Measurements from ENCODE around the gene HAGH.

HAGH gene

GRCh38 chr16:1788095-1788707, 38.4 kb downstream of the HAGH start:
- DNase-seq (ENCODE audit: insufficient read length, low spot score): no peak
- FAIRE-seq: no peak

DNA sequence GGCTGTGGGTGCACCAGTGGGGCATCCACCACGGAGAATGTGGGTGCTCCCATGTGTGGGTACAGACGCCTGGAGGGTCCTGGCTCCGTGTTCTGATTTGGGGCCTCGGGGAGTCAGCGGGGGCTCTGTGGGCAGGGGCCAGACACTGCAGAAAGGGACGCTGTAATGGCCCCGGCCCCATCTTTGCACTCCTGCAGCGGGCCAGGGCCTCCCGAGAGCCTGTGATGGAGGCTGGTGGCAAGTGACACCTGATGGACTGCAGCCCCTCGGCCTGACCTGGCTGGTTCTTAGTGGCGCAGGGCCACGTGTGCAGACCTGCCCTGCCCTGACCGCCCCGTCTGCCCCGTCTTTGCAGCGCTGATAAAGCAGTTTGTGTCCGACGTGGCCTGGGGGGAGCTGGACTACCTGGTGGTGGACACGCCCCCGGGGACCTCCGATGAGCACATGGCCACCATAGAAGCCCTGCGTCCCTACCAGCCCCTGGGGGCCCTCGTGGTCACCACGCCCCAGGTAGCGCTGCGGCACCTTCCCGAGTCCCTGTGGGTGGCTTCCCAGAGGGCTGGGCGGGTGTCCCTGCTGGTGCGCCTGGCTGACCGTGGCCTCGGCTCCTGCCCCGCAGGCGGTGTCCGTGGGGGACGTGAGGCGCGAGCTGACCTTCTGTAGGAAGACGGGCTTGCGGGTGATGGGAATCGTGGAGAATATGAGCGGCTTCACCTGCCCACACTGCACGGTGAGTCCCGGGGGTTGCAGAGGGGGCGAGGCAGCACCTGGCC, 39.1 kb downstream of the HAGH start:
- no peak for FAIRE-seq
- DNase-seq (ENCODE audit: insufficient read length, low spot score): no peak

- no peak for FAIRE-seq
- DNase-seq (ENCODE audit: insufficient read length, low spot score): no peak
Observed at GRCh38 chr16:1787056-1787321, 39.6 kb downstream of the HAGH start.

DNA sequence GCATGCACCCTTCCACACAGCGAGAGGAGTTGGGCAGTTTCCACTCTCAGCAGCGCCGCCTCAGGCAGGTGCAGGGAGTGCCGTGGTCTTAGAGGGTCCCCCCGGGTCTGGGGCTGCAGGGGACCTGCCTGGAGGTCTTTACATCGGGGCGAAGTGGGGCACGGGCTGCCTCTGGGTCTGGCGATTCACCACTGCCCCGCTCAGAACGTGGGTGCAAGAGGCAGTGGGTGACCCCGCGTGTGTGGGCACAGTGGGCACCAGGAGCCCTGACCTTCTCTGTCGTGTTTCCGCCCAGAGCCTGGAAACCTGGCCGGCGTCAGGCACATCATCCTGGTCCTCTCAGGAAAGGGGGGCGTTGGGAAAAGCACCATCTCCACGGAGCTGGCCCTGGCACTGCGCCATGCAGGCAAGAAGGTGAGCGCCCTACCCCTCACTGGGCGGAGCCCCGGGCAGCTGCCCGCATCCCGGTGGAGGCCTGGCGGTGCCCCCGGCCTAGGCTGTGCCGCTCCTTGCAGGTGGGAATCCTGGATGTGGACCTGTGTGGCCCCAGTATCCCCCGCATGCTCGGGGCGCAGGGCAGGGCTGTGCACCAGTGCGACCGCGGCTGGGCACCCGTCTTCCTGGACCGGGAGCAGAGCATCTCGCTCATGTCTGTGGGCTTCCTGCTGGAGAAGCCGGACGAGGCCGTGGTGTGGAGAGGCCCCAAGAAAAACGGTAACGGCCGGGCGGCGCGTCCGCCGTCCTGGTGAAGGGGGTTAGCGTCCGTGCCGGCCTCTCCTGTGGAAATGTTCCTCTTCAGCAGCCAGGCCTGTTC, 40.2 kb downstream of the HAGH start:
- no peak for FAIRE-seq
- no peak for DNase-seq (ENCODE audit: insufficient read length, low spot score)

GRCh38 chr16:1785846-1786170, 40.8 kb downstream of the HAGH start:
- FAIRE-seq (no peak), DNase-seq (ENCODE audit: insufficient read length, low spot score) (no peak)

DNA sequence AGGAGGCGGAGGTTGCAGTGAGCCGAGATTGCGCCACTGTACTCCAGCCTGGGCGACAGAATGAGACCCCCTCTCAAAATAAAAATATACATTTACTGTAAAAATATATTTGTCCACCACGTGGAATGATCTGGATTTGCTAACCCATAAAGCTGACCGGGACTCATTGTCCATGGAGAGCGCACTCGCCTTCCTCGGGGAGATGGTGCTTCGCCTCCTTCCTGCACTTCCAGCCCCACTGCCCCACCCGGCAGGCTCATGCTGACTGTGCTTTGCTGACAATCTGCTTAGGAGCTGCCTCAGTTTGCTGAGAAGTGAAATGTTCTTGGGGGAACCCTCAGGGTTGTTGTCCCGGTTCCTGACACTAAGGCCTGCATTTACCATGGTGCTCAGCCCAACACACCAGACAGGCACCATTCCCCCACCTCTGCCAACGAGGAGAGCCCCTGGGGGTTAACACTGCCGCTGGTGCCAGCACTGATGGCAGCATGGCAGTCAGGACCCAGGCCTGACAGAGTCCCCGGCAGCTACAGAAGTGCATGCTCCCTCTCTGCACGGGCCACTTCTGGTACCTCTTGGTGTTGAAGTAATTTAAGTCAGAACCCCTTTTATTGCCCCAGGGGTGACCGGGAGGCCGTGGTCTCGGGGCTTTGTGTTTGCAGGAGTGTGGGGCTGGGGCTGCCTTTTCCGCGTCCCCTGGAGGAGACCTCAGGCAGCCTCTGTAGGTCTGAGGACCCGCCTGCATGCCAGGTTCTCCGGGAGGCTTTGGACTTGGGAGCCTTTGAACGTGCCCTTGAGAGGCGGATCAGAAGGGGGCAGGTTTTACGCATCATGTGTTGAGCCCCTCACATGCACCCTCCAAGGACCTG, 41.4 kb downstream of the HAGH start:
- FAIRE-seq (no peak), DNase-seq (ENCODE audit: insufficient read length, low spot score) (no peak)

GRCh38 chr16:1782408-1783264, 44.0 kb downstream of the HAGH start, which contains the start of the genes NUBP2 and SPSB3:
Gene NUBP2 (plus strand): TSS chr16:1782960. CDS start chr16:1783021, 61 bp downstream.
Gene SPSB3 (minus strand): TSS chr16:1782571. CDS start chr16:1781483, 1,088 bp downstream.
- peak; percentile 100 for DNase-seq (ENCODE audit: insufficient read length, low spot score)
- FAIRE-seq: peak; percentile 100

GRCh38 chr16:1781758-1782407, 44.7 kb downstream of the HAGH start:
- DNase-seq (ENCODE audit: insufficient read length, low spot score) (no peak), FAIRE-seq (peak; percentile 42)

DNA sequence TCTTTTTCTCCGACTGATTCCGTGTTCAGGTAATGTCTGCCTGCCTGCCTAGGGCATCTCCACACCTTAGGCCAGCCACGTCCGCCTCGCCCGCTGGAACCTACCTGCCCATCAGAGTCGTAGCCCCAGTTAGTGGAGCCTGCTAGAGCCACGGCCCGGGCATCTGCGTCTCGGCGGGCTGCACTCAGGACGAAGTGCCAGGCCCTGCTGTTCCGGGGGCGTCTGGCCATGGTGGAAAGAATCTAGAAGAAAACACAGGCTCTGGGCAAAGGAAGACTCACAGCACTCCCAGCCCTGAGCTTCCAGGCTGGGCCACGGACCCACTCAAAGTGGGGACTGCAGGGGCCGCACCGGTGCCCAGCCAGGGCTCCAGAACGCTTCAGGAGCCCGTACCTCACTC, 45.4 kb downstream of the HAGH start:
- FAIRE-seq (no peak), DNase-seq (ENCODE audit: insufficient read length, low spot score) (no peak)

- DNase-seq (ENCODE audit: insufficient read length, low spot score): no peak
- no peak for FAIRE-seq
Observed at GRCh38 chr16:1780677-1781072, 46.0 kb downstream of the HAGH start.

GRCh38 chr16:1779741-1780676, 46.6 kb downstream of the HAGH start:
- FAIRE-seq (no peak), DNase-seq (ENCODE audit: insufficient read length, low spot score) (no peak)

GRCh38 chr16:1779234-1779701, 47.4 kb downstream of the HAGH start:
- FAIRE-seq: no peak
- DNase-seq (ENCODE audit: insufficient read length, low spot score): no peak

DNA sequence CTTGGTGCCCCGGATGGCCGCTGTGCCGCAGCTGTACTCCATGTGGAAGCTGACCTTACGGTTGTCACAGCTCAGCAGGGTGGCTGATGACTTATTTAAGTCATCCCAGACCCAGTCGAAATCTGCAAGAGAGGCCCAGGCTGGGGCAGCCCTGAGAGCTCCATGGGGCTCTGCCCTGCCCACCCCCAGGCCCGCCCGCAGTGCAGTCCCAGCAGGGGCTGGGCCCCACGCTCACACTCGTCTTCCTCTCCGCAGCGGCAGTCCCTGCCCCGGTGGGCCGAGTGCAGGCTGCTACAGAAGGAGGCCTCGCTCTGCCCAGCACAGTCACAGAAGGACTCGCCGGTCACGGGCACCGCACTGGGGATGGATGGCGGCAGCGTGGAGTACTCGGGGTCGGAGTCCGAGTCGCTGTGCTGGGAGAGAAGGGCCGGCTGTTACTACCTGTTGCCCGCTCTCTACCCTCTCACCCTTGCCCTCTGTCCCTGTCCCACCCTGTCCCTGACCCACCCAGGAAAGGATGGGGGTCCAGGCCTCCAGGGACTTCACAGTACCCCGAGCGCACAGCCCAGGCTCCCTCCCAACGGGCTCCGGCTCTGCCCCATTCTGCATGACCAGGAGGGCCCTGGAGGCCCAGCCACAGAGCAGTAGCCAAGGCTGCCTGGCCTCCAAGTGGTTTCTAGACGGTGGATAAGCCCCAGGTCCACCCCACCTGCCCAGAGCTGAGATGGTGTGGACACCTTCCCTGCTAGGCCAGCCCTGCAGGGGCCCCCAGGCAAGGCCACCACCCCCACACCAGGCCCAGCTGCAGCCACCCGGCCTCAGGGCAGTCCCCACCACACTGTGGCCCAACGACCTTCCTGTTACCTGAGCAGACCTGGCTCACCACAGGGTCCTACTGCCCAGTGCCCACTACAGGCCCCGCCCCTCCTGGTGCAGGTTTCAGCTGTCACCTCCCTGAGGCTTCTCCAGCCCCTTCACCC, 48.1 kb downstream of the HAGH start:
- DNase-seq (ENCODE audit: insufficient read length, low spot score): no peak
- FAIRE-seq: no peak

DNA sequence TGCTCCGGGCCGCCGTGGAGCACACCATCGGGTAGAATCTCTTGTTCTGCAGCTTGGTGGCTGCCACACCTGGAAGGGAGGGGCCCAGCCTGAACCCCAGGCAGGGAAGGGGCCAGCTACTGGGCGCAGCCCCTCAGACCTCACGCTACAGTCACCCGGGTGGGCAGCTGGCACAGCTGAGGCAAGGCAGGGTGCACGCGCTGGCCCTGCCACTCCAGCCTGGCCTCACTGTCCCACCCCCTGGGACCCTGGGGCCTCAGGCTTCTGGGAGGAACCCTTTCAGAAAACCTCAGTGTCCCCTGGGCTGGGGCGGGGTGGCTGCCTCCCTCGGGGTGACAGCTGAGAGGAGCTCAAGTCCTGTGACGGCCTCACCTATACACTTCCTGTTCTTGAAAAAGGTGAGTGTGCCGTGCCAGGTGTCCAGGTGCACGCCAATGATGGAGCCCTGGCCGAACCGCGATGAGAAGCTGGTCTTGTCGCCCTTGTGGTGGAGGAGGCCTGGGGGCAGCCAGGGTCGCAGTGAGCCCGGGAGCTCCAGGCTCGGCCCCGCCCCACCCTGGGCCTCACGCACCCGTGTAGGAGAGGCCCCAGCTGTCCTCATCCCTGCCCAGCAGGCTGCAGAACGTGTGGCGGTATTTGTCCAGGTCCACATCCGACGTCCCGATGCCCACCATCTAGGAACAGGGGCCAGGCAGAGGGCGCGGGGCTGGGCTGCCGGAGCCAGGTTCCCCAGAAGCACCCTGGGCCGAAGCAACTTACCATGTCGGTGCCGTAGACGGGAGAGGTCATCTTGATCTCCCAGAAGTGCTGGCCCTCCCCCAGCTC, 49.0 kb downstream of the HAGH start:
- no peak for FAIRE-seq
- no peak for DNase-seq (ENCODE audit: insufficient read length, low spot score)

- FAIRE-seq: no peak
- DNase-seq (ENCODE audit: insufficient read length, low spot score): no peak
Observed at GRCh38 chr16:1776991-1777374, 49.6 kb downstream of the HAGH start.

DNA sequence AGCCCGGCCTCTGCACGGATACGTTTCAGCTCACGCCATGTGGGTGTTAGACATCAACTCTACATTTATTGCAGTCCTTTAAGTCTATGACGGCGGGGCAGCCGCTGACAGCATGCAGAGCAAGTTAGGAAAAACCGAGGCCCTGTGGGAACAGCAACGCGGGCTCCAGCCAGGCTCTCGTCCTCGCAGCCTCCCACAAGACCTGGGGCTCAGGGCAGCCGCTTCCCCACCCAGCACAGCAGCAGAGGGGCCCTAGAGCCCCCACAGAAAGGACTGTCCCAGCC, 50.0 kb downstream of the HAGH start:
- no peak for FAIRE-seq

More for the DNA sequence above, 50.0 kb downstream of the HAGH start:
- DNase-seq (ENCODE audit: insufficient read length, low spot score): no peak

All from GM19239 (cell line).